GM18909 (cell line): Measurements from ENCODE around the gene ERRFI1.

Source experiments
- ATAC-seq: cut with Tn5 transposase; IDR thresholded peaks from one replicate; pipeline ENCODE4 v1.9.1; 2021; ENCODE audit warnings: mild to moderate bottlenecking; ENCODE audit not compliant: unreplicated experiment, poor library complexity

ERRFI1 gene

GRCh38 chr1:8021676-8022266 lies 4.3 kb downstream of the ERRFI1 start:
- ATAC-seq: no peak

- no peak for ATAC-seq
These were observed 6.1 kb downstream of the ERRFI1 start for GRCh38 chr1:8020032-8020431.

- no peak for ATAC-seq
These were observed 6.9 kb downstream of the ERRFI1 start for GRCh38 chr1:8019229-8019620.

GRCh38 chr1:8018492-8019228 lies 7.4 kb downstream of the ERRFI1 start:
- no peak for ATAC-seq

- ATAC-seq: no peak
These were observed 8.5 kb downstream of the ERRFI1 start for GRCh38 chr1:8017495-8018197.

GRCh38 chr1:8016895-8017241 lies 9.2 kb downstream of the ERRFI1 start:
- no peak for ATAC-seq

- no peak for ATAC-seq
These were observed 9.8 kb downstream of the ERRFI1 start for GRCh38 chr1:8016210-8016894.

- no peak for ATAC-seq
These were observed 10.3 kb downstream of the ERRFI1 start for GRCh38 chr1:8015809-8016165.

- ATAC-seq: no peak
These were observed 10.9 kb downstream of the ERRFI1 start for GRCh38 chr1:8015036-8015808.

- no peak for ATAC-seq
These were observed 11.6 kb downstream of the ERRFI1 start for GRCh38 chr1:8014381-8014988.

- no peak for ATAC-seq
These were observed 12.3 kb downstream of the ERRFI1 start for GRCh38 chr1:8013800-8014199.

- no peak for ATAC-seq
These were observed 12.7 kb downstream of the ERRFI1 start for GRCh38 chr1:8013399-8013798.

GRCh38 chr1:8012955-8013354 lies 13.2 kb downstream of the ERRFI1 start:
- ATAC-seq: no peak

GRCh38 chr1:8011923-8012858 lies 13.9 kb downstream of the ERRFI1 start:
- ATAC-seq: no peak

GRCh38 chr1:8011016-8011415 lies 15.1 kb downstream of the ERRFI1 start:
- no peak for ATAC-seq

GRCh38 chr1:8010080-8010664 lies 15.9 kb downstream of the ERRFI1 start:
- no peak for ATAC-seq

- ATAC-seq: no peak
These were observed 16.8 kb downstream of the ERRFI1 start for GRCh38 chr1:8009043-8010002.
